ENCODE measurements around the gene LDB2.

- TF ChIP-seq YY1 (IDR thresholded peaks at IDR 0.05; ENCODE audit: insufficient read depth, insufficient read length) (no peak), SUZ12 (IDR thresholded peaks at IDR 0.05; ENCODE audit: extremely low read depth, insufficient read depth, insufficient read length) (no peak), ZNF274 (IDR thresholded peaks at IDR 0.05; ENCODE audit: low read depth, low read length) (no peak)
Measured at GRCh38 chr4:16852228-16852627, 46.2 kb downstream of the LDB2 start.

All from NT2/D1 (cell line).